ENCODE data around the gene L1CAM.

The L1CAM gene

GRCh38 chrX:153908219-153908860 lies 22.4 kb upstream of the L1CAM start:
- DNase-seq (ENCODE audit: low read depth), result no peak
- H3K4me3 ChIP-seq (ENCODE audit: low read depth, low read length), result no peak overlapping the region
- no peak for TF ChIP-seq CTCF (IDR thresholded peaks at IDR 0.05; ENCODE audit: low read depth, low read length, missing control alignments)

GRCh38 chrX:153907456-153907855 lies 21.5 kb upstream of the L1CAM start:
- no peak for TF ChIP-seq CTCF (IDR thresholded peaks at IDR 0.05; ENCODE audit: low read depth, low read length, missing control alignments)
- no peak overlapping the region for H3K4me3 ChIP-seq (ENCODE audit: low read depth, low read length)
- DNase-seq (ENCODE audit: low read depth), result no peak

- DNase-seq (ENCODE audit: low read depth), result no peak
- no peak for TF ChIP-seq CTCF (IDR thresholded peaks at IDR 0.05; ENCODE audit: low read depth, low read length, missing control alignments)
- no peak overlapping the region for H3K4me3 ChIP-seq (ENCODE audit: low read depth, low read length)
These were observed 20.3 kb upstream of the L1CAM start for GRCh38 chrX:153906126-153906917.

GRCh38 chrX:153905481-153906095 lies 19.6 kb upstream of the L1CAM start:
- TF ChIP-seq CTCF (IDR thresholded peaks at IDR 0.05; ENCODE audit: low read depth, low read length, missing control alignments), result no peak

GRCh38 chrX:153903991-153904957 lies 18.3 kb upstream of the L1CAM start, which contains the start of gene AVPR2:
Gene AVPR2, plus strand, starts transcription at chrX:153904673. Its CDS starts 473 bp downstream, at chrX:153905146.
- H3K4me3 ChIP-seq (ENCODE audit: low read depth, low read length), result no peak within 1 kb of the TSS
- no peak for TF ChIP-seq CTCF (IDR thresholded peaks at IDR 0.05; ENCODE audit: low read depth, low read length, missing control alignments)

More at GRCh38 chrX:153905481-153906095, 19.6 kb upstream of the L1CAM start:
- no peak for DNase-seq (ENCODE audit: low read depth)
- no peak overlapping the region for H3K4me3 ChIP-seq (ENCODE audit: low read depth, low read length)

GRCh38 chrX:153903238-153903980 lies 17.4 kb upstream of the L1CAM start:
- no peak overlapping the region for H3K4me3 ChIP-seq (ENCODE audit: low read depth, low read length)
- DNase-seq (ENCODE audit: low read depth), result no peak
- no peak for TF ChIP-seq CTCF (IDR thresholded peaks at IDR 0.05; ENCODE audit: low read depth, low read length, missing control alignments)

More at GRCh38 chrX:153903991-153904957, 18.3 kb upstream of the L1CAM start, which contains the start of gene AVPR2:
- DNase-seq (ENCODE audit: low read depth), result no peak

All from GM12864 (cell line).